ENCODE measurements around the gene EPC2.
"Not testable (repeated sequence)": the region's sequence is repeated elsewhere in the genome, so short reads cannot be mapped to it uniquely, and the experiment has no call there.

EPC2 gene

DNA sequence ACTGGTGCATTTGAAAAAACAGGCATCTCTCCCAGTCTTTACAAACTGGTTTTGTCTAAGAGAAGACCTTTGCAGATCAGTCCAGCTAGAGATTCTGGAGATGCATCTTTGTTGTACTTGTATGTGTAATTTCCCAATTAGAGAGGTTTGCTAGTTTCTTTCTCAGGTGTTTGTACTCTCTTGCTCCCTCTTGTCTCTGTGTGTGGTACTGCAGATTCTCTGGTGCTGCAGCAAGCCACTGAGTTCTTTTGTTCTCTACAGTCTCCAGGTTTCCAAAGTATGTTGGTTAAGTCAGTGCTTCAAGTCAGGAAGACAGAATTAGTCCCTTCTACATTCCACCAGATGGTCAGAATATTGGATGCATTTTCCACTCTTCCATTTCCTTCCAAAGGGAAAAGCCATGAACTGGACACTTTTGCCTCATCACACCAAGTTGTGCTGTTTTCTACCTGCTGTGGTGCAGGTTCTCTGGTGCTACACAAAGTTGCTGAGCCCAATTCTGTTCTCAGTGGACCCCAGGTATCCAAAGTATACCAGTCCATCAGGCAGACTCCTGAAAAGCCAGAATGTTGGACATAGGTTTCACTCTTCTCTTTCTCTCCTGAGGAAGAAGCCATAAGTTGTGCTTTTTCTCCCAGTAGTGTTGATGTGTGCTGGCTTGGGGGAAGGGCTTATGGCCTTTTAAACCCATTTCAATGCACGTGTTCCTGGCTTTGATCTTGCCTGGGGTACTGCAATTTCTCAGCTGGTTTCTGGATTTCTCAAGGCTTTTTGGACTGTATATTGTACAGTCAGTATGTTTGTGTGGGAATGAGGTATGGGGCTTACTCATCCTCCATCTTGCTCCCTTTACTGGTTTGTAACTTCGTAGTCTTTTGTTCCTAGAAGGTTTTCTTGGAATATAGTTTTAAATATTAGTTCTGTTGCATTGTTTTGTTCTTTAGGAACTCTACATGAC, 29.8 kb downstream of the EPC2 start:
- DNase-seq (ENCODE audit: low read depth in 2 of 2): no peak

DNA sequence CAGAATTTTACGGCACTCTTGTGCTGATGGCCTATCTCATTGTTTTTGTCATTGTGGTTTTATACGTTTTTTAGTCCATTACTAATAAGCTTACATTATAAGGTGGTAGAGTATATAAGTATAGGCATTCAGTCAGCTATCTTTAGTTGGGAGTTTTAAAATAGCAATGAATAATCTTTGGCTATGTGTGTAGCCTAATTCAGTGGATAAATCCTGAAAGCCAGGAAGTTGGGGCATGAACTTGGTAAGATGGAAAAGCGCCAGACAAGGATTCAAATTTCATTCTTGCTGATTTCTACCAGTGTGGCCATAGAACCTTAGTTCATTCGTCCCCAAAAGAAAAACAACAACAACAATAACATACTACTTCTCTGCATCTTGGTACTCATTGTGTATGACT, 31.2 kb downstream of the EPC2 start:
- no peak for DNase-seq (ENCODE audit: low read depth in 2 of 2)

DNA sequence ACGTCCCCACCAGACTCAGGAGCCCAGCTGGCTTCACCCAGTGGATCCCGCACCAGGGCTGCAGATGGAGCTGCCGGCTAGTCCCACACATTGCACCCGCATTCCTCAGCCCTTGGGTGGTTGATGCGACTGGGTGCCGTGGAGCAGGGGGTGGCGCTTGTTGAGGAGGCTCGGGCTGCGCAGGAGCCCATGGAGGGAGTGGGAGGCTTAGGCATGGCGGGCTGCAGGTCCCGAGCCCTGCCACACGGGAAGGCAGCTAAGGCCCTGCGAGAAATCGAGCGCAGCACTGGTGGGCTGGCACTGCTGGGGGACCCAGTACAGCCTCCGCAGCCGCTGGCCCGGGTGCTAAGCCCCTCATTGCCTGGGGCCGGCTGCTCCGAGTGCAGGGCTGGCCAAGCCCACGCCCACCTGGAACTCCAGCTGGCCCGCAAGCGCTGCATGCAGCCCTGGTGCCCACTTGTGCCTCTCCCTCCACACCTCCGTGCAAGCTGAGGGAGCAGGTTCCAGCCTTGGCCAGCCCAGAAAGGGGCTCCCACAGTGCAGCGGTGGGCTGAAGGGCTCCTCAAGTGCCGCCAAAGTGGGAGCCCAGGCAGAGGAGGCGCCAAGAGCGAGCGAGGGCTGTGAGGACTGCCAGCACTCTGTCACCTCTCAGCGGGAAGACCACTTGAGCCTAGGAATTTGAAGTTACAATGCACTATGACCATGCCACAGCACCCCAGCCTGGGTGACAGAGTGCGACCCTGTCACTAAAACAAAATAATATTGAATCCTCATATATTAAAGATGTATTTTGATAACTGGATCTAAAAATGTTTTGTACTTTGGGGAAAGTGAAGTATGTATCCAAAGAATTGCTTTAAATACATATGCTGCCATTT, 34.0 kb downstream of the EPC2 start:
- not testable (repeated sequence) for DNase-seq (ENCODE audit: low read depth in 2 of 2)

DNA sequence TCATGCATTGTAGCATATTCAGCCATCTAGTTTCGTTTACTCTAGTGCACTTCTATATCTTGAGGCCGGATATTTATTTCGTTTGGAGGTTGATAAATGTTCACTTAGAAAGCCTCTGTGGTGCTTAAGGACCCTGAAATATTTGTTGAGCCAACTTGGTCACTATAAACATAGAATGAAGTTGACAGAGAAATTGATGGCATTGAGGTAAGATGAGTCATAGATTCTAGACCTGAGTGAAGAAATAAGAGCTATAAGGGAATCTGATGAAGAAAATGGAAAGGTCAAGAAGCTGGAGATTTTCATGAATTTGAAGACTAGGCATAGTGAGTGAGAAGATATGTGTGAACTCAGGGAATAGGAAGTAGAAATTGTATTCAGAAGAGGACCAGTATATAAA, 35.9 kb downstream of the EPC2 start:
- DNase-seq (ENCODE audit: low read depth in 2 of 2): no peak

DNA sequence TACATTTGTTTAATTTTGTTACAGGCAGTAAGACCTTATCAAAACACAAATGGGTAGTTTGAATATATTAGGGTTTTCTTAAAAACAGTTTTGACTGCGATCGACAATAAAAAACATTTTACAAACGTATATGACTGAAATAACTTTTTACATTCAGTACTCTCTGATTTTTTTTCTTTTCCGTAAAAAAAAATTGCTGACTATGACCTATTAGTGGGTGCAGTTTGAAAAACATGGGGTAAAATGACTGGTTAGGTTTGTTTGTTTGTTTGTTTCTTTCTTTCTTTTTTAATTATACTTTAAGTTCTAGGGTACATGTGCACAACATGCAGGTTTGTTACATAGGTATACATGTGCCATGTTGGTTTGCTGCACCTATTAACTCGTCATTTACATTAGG, 36.9 kb downstream of the EPC2 start:
- DNase-seq (ENCODE audit: low read depth in 2 of 2): no peak

DNA sequence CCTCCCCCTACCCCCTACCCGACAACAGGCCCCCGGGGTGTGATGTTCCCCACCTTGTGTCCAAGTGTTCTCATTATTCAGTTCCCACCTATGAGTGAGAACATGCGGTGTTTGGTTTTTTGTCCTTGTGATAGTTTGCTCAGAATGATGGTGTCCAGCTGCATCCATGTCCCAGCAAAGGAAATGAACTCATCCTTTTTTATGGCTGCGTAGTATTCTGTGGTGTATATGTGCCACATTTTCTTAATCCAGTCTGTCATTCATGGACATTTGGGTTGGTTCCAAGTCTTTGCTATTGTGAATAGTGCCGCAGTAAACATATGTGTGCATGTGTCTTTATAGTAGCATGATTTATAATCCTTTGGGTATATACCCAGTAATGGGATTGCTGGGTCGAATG, 37.3 kb downstream of the EPC2 start:
- DNase-seq (ENCODE audit: low read depth in 2 of 2): not testable (repeated sequence)

DNA sequence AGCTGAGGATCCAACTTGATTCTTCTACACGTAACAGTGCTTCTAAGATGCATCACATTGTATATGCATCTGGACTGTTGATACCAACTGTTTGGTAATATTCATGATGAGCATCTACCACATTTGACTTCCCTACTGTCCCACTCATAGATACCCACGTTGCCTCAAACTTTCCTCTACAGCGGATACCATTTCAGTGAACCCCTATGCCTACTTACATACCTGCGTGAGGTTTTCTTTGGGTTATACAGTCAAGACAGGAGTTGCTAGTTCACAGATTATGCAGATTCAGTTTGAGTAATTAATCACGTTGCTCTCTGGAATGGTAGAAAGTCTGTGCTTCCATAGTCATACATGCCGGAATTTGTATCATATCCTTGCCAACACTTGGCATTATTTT, 40.0 kb downstream of the EPC2 start:
- DNase-seq (ENCODE audit: low read depth in 2 of 2): no peak

DNA sequence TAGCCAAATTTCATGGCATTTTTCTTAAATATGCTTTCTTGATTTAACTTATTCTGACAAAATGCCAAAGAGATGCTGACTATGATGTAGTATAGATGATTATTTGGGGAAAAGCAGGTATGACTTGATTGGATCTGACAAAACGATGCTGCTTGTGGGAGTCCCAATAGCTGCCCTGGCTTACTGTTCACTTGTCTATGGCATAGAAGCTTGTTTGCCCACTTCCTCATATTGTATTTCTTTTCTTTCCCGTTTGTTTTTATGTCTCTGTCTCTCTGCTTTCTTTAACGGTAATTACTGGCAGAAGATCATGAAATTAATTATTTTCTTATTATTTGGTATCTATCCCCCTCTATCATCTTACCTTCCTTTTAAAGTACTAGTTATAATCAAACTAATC, 43.0 kb downstream of the EPC2 start:
- DNase-seq (ENCODE audit: low read depth in 2 of 2): no peak

DNA sequence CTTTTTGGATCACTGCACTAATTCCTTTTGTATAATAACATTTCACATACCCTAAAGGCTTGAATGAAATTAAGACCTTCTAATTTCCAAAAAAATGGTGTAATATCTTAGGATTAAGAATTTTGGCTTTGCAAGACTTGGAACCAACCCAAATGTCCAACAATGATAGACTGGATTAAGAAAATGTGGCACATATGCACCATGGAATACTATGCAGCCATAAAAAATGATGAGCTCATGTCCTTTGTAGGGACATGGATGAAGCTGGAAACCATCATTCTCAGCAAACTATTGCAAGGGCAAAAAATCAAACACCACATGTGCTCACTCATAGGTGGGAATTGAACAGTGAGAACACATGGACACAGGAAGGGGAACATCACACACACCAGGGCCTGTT, 43.5 kb downstream of the EPC2 start:
- DNase-seq (ENCODE audit: low read depth in 2 of 2): not testable (repeated sequence)

DNA sequence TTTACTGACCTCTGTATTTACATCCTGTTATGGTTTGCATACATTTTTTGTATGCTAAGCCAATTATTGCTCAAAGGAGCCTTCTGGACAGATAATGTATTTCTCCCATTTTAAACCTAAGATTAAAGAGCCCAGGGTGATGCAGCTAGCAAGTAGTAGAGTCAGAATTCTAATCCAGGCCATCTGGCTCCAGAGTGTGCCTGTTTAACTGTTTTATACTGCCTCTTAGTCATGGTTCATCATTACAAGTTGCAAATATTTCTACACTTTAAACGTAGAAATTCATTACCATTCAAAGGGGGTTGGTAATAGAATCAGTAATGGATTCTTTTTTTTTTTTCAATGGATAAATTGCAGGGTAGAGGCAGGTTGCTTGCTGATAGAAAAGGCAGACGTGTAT, 52.4 kb downstream of the EPC2 start:
- no peak for DNase-seq (ENCODE audit: low read depth in 2 of 2)

DNA sequence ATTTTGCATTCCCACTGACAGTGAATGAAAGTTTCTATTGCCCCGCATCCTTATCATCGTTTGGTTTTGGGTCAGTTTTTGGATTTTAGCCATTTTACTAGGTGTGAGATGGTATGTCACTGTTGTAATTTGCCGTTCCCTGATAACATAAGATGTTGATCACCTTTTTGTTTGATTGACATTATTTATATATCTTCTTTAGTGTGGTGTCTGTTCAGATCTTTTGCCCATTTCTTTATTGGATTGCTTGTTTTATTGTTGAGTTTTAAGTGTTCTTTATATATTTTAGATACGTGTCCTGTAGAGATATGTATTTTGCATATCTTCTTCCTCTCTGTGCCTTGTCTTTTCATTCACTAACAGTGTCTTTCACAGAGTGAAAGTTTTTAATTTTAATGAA, 55.3 kb downstream of the EPC2 start:
- DNase-seq (ENCODE audit: low read depth in 2 of 2): no peak

DNA sequence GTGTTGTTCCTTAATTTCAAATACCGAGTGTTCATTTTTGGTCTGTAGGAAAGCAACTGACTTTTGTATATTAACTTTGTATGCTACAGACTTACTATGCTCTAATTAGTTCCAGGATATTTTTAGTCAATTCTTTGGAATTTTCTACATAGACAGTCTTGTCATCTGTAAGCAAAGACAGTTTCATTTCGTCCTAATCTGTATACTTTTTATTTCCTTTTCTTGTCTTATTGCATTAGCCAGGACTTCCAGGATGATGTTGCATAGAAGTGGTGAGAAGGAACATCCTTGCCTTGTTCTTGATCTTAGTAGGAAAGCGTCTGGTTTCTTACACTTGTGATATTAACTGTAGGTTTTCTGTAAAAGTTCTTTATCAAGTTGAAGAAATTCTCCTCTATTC, 56.5 kb downstream of the EPC2 start:
- no peak for DNase-seq (ENCODE audit: low read depth in 2 of 2)

DNA sequence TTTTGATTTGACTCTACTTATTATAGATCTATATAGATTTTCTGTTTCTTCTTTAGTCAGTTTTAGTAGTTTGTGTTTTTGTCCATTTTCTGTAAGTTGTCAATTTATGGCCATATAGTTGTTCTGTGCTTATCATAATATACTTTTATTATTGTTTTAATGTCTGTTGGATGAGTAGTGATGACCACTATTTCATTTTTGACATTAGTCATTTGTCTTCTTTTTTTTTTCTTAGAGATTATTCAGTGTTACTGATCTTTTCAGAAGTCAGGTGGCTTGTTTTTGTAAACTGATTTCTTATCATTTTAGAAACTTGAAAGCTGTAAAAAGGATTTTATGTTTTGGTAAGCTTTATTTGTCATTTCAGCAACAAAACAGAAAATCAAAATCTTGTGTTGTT, 57.3 kb downstream of the EPC2 start:
- no peak for DNase-seq (ENCODE audit: low read depth in 2 of 2)

DNA sequence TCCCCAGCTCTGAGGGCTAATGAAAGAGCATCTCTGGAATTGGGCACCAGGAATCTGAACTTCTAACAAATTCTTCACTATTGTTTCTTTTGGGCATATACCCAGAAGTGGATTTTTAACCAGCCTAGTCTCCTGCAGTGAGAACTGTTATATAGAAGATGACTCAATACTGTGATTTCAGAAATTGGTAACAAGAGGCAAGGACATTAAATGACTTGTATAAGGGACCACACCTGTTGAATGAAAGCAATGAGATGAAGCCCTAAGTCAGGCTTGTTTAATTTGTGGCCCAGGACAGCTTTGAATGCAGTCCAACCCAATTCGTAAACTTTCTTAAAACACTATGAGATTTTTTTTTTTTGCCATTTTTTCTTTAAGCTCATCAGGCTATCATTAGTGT, 57.9 kb downstream of the EPC2 start:
- DNase-seq (ENCODE audit: low read depth in 2 of 2): no peak

DNA sequence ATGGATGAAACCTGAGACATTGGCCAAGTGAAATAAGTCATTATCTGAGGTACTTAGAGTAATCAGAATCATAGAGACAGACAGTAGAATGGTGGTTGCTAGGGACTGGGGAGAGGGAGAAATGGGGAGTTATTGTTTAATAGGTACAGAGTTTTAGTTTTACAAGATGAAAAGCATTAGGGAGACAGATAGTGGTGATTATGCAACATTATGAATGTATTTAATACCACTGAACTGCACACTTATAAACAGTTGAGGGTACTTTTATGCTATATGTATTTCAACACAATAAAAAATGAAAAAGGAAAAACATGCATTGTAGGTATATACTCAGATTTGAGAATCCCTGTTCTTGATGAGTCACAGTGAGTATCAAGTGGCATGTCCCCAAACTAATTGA, 59.7 kb downstream of the EPC2 start:
- no peak for DNase-seq (ENCODE audit: low read depth in 2 of 2)

DNA sequence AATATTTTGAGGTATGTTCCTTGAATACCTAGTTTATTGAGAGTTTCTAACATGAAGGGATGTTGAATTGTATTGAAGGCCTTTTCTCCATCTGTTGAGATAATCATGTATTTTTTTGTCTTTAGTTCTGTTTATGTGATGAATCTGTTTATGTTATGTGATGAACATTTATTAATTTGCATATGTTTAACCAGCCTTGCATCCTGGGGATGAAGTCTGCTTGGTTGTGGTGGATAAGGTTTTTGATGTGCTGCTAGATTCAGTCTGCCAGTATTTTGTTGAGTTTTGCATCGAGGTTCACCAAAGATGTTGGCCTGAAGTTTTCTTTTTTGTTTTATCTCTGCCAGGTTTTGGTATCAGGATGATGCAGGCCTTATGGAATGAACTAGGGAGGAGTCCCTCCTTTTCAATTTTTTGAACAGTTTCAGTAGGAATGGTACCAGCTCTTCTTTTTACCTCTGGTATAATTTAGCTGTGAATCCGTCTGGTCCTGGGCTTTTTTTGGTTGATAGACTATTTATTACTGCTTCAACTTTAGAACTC, 71.9 kb downstream of the EPC2 start:
- no peak for DNase-seq (ENCODE audit: low read depth in 2 of 2)

DNA sequence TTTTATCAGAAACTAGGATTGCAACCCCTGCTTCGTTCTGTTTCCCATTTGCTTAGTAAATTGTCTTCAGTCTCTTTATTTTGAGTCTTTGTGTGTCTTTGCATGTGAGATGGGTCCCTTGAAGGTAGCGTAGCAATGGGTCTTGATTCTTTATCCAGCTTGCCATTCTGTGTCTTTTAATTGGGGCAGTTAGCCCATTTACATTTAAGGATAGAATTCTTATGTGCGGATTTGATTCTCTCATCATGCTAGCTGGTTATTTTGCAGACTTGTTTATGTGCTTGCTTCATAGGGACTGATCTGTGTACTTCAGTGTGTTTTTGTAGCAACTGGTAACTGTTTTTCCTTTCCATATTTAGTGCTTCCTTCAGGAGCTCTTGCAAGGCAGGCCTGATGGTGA, 73.5 kb downstream of the EPC2 start:
- no peak for DNase-seq (ENCODE audit: low read depth in 2 of 2)

DNA sequence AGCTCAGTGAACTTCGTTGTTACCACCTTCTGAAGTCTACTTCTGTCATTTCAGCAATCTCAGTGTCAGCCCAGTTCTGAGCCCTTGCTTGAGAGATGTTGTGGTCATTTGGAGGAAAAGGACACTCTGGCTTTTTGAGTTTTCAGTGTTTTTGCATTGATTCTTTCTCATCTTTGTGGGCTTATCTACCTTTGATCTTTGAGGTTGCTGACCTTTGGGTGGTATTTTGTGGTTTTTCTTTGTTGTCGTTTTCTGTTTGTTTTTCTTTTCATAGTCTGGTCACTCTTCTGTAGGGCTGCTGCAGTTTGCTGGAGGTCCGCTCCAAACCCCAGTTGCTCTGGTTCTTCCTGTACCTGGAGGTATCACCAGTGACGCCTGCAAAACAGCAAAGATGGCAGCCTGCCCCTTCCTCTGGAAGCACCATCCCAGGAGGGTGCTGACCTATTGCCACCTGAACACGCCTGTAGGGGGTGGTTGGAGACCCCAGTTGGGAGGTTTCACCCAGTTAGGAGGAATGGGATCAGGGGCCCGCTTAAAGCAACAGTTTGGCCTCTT, 74.7 kb downstream of the EPC2 start:
- DNase-seq (ENCODE audit: low read depth in 2 of 2): no peak

DNA sequence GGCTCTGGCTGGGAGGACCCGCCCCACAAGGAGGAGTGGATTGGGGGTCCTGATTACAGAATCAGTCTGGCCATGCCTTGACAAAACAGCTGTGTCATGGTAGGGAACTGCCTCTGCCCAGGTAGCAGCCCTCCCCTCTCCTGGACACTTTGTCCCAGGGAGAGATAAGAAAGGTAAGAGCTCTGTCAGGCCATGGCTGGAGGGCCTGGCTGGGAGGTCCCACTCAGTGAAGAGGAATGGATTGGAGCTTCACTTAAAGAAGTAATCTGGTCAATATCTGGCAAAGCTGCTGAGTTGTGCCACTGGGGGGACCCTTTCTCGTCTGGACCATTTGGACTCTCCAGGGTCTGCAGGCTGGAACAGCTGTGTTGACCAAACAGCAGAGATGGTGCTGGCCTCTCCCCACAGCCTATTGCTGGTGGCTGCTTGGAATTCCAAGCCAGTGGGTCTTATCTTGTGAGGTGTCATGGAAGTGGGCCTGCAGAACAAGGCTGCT, 75.4 kb downstream of the EPC2 start:
- DNase-seq (ENCODE audit: low read depth in 2 of 2): no peak

DNA sequence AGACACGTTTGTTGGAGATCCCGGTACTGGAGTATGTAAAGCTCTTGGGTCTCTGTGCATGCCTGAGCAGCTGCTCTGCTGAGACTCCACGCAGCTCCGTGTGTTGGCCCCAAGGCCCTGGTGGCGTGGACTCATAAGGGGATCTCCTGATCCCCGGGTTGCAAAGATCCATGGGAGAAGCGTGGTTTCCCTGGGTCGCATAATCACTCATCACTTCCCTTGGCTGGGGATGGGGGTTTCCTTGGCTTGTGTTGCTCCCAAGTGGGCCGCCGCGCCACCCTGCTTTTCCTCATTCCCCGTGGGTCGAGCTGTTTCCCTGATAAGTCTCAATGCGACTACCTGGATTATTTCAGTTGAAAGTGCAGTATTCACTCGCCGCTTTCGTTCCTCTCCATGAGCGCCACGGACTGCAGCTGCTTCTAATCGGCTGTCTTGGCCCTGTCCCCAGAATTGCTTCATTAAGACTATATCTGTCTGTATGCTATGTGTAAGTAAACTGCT, 76.0 kb downstream of the EPC2 start:
- no peak for DNase-seq (ENCODE audit: low read depth in 2 of 2)

DNA sequence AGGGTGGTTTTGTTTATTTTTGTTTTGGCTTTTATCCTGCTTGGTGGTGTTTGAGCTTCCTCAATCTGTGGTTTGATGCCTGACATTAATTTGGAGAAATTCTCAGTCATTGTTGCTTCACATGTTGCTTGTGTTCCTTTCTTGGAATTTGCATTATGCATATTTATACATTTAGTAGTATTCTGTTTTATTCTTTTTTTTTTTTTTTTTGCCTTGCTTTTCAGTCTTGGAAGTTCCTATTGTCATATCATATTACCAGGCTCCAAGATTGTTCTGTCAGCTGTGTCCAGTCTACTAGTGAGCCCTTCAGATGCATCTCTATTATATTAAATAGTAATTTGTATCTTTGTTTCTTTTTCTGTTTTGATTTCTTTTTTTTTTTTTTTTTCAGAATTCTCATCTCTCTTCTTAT, 77.0 kb downstream of the EPC2 start:
- DNase-seq (ENCODE audit: low read depth in 2 of 2): no peak

All from stimulated activated CD8-positive, alpha-beta memory T cell treated with anti-CD3 and anti-CD28 coated beads, Interleukin-7, amount 100 ng/mL, for 1 hour (primary cell).